A549 (cell line): Measurements from ENCODE around the gene CPA4.

Source experiments
- CHD2 ChIP-seq: fragments of 150-350 bp; IDR thresholded peaks from 2 replicates; pipeline ENCODE4 v1.6.1; 2014; ENCODE audit warnings: low read length; ENCODE audit not compliant: partially characterized antibody
- EP300 ChIP-seq, 2 experiments: fragments of >200 bp; sonication (Bioruptor Twin); formaldehyde crosslinking; IDR thresholded peaks; 2 replicates in 1 of 2; 3 replicates in 1 of 2; pipeline ENCODE4 v1.6.1; 2016 to 2017
- HOXA7 ChIP-seq: fragments of 250-450 bp; sonication (Bioruptor Pico); IDR thresholded peaks from 2 replicates; pipeline ENCODE4 v1.5.0; 2020; ENCODE audit warnings: mild to moderate bottlenecking, moderate library complexity
- NPAS2 ChIP-seq: fragments of 250-450 bp; sonication (Bioruptor Pico); IDR thresholded peaks from 2 replicates; pipeline ENCODE4 v1.8.0; 2022; ENCODE audit warnings: mild to moderate bottlenecking, moderate library complexity, borderline replicate concordance
- NR3C1 ChIP-seq: fragments of >200 bp; sonication (Bioruptor Twin); formaldehyde crosslinking; IDR thresholded peaks from 3 replicates; pipeline ENCODE4 v1.6.1; 2017
- RAD21 ChIP-seq, 2 experiments: fragments of >200 bp in 1 of 2; sonication (Bioruptor Twin) in 1 of 2; formaldehyde crosslinking in 1 of 2; IDR thresholded peaks in 1 of 2; conservative IDR thresholded peaks in 1 of 2; 2 replicates in 1 of 2; 3 replicates in 1 of 2; pipeline ENCODE4 v1.6.1; 2012 to 2018; ENCODE audit warnings: inconsistent platforms in 1 of 2
- TF ChIP-seq, protein P1 (sequence below): fragments of >200 bp; sonication (Bioruptor Twin); formaldehyde crosslinking; IDR thresholded peaks from 3 replicates; pipeline ENCODE4 v1.5.1; 2016

DNA sequence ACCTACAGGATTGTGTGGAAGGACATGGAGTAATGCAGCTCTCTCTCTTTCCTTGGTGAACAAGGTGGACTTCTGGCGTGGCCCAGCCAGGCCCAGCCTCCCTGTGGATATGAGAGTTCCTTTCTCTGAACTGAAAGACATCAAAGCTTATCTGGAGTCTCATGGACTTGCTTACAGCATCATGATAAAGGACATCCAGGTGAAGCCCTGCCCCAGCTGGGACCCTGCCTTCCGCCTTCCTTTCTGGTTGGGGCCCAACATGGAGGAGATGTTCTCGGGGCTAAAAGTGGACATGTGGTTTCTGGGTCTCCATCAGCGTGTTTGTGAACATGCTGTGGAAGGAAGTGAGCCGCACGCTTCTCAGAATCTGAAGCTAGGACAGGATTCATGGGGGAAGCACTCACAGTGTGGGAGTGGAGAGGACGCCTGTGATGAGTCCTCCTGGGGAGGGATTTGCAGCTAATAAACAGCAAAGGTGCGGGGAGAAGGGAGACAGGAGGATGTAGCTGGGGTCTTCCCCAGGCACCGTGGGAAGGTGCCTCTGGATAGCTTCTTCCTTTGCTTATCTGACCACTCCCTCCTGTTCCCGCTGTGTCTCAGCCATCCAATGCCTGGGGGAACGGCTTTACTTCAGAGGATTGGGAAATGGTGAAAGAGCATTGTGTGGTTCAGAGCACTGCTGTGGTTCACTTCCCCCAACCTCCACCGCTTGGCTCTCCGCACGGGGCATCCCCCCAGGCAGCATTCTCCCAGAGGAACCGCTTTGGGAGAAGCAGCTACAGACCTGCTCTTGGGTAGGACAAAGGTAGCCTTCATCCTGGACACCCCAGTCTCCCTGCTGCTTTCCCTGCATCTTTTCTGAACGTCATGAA is 57.2 kb downstream of the CPA4 start:
- TF ChIP-seq NR3C1 = no peak
- TF ChIP-seq CHD2 = no peak
- TF ChIP-seq HOXA7 (CRISPR knock-in tag) = no peak
- TF ChIP-seq RAD21 (conservative IDR thresholded peaks at IDR 0.05 in 1 of 2, IDR thresholded peaks at IDR 0.05 in 1 of 2) = no peak
- TF ChIP-seq, protein P1, sequence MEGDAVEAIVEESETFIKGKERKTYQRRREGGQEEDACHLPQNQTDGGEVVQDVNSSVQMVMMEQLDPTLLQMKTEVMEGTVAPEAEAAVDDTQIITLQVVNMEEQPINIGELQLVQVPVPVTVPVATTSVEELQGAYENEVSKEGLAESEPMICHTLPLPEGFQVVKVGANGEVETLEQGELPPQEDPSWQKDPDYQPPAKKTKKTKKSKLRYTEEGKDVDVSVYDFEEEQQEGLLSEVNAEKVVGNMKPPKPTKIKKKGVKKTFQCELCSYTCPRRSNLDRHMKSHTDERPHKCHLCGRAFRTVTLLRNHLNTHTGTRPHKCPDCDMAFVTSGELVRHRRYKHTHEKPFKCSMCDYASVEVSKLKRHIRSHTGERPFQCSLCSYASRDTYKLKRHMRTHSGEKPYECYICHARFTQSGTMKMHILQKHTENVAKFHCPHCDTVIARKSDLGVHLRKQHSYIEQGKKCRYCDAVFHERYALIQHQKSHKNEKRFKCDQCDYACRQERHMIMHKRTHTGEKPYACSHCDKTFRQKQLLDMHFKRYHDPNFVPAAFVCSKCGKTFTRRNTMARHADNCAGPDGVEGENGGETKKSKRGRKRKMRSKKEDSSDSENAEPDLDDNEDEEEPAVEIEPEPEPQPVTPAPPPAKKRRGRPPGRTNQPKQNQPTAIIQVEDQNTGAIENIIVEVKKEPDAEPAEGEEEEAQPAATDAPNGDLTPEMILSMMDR = no peak
- TF ChIP-seq EP300 (IDR thresholded peaks at IDR 0.05) = no peak
- no peak for TF ChIP-seq NPAS2
